NCI-H748 (cell line): ENCODE measurements around the gene E2F4.

Experiments used
- DNase-seq: peaks from one replicate; lab custom pipeline; 2025; ENCODE audit not compliant: unreplicated experiment; lab: John Stamatoyannopoulos, UW

The E2F4 gene

DNA sequence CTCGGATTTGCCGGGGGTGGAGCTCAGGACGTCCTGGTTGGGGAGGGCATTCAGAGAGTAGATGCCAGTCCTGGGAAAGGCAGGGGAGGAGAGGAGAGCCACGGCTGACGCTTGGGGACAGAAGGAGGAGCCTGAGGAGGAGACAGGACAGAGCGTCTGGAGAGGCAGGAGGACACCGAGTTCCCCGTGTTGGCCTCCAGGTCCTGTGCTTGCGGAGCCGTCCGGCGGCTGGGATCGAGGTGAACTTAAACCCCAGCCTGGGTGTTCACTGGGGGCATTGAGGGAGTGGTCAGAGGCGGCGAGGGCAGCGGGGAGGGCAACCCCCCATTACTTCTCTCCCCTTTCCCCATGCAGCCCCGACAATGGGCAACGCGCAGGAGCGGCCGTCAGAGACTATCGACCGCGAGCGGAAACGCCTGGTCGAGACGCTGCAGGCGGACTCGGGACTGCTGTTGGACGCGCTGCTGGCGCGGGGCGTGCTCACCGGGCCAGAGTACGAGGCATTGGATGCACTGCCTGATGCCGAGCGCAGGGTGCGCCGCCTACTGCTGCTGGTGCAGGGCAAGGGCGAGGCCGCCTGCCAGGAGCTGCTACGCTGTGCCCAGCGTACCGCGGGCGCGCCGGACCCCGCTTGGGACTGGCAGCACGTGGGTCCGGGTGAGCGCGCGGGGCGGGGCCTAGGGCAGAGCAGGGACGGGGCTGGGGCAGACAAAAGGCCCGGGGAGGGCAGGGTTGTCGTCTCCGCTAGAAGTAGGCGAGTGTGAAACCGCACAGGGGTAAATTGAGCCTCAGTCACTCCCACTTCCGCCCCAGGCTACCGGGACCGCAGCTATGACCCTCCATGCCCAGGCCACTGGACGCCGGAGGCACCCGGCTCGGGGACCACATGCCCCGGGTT lies 17.9 kb upstream of the E2F4 start:
- DNase-seq: peak; percentile 86

DNA sequence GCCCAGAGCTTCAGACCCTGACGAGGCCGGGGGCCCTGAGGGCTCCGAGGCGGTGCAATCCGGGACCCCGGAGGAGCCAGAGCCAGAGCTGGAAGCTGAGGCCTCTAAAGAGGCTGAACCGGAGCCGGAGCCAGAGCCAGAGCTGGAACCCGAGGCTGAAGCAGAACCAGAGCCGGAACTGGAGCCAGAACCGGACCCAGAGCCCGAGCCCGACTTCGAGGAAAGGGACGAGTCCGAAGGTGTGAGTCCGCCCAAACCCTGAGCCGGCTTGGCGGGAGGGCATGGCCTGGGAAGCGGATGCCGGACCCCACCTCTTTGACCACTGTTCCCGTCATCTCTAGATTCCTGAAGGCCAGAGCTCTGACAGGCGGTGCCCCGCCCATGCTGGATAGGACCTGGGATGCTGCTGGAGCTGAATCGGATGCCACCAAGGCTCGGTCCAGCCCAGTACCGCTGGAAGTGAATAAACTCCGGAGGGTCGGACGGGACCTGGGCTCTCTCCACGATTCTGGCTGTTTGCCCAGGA lies 17.2 kb upstream of the E2F4 start:
- no peak for DNase-seq

DNA sequence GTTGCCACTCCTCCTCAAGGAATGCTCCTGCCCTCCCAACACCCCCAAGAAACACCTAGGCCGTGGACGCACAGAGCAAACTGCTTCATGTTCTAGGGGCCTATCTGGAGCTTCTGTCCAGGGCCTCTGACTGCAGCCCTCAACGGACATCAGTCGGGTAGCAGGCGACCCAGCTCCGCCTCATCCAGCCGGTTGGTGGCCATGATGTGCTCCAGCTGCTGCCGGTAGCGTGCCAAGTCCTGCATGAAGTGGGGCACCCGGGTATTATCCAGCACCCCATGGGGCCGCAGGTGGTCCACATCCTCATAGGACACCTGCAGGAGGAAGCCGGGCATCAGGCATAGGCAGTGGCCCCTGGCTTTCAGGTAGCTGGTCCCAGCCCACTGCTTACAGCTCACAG lies 15.3 kb upstream of the E2F4 start:
- no peak for DNase-seq

DNA sequence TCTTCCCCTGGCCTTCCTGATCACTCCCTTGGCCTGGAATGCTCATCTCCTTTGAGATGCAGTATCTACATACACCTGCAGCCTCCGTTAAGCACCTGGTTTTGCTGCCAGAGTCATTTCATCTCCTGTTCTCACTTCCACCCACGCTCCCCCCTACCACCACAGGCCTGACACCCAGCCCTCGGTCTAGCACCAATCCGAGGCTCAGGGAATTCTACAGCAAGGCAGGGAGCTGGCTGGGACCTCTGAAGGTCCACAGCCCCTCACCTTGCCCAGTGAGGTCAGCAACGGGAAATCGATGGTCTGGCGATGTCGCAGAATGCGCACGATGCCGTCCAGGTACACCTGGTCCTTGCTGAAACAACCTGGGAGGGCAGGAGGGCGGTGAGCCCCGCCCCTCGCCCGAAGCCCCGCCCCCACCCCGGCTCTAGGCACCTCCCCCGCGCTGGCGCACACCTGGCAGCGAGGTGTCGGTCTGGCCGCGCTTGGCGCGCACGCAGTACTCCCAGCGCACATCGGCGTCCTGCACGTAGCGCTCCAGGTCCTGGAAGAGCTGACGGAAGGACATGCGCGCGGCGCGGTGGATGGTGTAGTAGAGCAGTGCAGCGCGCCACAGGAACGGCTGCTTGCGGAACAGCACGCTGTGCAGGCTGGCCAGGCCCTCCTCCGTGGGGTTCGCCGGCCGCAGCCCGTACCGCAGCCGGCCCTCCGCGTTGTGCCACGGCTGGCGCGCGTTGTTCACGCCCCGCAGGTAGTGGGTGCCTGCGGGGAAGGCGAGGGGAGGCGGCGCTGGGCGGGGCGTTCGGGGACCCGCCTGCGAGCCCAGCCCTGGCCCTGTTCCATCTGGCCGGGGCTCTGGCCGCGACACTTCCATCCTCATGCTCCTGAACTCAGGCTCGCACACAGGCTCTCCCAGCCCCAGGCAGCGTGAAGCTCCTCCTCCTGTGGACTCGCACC lies 13.9 kb upstream of the E2F4 start:
- DNase-seq: peak; percentile 95

DNA sequence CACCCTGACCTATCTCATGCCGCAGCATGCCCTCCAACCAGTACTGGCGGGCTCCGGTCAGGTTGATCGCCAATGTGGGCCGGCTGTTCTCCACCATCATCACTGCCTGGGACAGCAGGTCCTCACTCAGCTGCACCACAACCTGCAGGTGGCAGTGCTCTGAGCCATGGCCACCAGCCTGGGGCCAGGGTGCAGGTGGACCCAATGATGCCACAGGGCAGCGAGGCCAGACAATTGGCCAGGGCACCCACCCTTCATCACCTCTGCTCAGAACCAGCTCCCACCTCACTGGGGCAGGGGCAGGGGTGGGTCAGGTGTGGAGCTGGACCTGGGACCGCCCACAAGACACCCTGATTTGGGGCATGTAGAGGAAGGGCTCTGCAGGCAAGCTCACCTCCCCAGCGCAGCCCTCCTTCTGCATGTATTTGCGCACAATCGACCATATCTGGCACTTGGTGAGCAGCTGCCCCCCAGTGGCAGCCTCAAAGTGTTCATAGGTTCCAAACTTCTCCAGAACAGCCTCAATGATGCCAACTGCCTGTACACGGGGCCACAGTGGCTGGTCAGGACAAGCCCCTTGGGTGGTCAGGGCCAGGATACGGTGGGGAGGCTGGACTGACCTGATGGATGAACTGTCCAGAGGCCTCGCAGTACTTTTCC lies 12.4 kb upstream of the E2F4 start:
- peak; percentile 3 for DNase-seq

DNA sequence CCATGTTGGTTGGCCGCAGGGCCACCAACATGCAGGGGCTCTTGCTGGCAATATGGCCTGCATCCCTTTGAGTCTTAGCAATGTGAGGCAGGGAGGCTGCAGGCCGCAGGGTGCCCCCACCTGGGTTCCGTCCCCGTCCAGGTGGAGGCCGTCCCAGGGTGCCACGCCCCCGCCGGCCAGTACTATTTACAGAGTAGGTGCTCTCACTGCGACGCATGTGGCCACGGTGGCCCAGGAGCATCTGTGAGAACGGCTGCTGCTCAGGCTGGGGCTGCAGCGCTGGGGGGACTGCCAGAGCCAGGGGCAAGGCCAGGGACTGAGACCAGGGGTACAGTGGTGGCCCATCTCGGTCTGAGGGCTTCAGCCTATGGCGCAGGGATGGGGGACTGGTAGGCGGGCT lies 11.8 kb upstream of the E2F4 start:
- DNase-seq: no peak

DNA sequence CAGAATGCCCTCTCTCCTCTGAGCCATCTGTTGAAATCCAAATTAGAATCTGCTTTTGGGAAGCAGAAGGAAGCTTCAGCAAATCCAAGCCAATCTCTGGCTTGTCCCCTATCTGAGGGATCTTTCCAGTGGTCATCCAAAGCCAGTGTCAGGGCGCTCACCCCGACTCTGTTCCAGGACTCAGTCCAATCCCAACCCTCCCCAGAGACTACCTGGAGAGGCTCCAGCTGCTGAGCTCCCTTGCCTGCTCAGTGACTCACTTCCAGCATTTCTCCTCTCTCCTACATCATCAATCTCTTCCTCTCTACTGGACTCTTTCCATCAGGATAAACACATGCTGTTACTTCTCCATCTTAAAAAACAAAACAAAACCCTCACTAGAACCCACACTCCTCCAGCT lies 10.6 kb upstream of the E2F4 start:
- no peak for DNase-seq

DNA sequence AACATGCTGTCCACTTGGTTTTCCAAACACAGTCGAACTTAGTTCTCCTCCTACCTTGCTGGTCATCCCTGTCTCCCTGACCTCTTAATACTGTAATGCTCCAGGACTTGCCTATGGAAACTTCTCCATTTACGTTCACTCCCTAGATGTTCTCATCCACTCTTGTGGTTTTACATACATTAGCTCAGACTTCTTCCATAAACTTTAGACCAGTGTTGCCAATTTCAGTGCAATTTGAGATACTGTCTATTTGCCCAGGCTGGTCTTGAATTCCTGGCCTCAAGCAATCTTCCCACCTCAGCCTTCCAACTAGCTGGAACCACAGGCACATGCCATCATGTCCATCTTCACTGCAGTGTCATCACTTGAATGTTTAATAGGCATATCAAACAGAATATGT lies 9.7 kb upstream of the E2F4 start:
- no peak for DNase-seq

DNA sequence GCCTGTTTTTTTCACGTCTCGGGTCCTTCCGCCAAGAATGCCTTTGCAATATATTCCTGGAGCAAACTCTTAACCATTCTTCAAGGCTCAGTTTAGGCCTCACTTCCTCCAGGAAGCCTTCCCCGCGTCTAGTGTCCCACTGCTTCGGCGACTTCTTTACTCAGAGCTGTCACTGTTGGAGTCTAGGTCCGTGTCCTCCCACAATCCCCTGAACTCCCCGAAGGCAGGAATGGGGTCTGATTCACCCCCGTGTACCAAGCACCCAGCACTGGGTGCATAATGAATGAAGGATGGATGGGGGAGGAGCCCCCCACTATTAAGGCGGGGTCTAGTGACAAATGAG lies 8.7 kb upstream of the E2F4 start:
- no peak for DNase-seq

DNA sequence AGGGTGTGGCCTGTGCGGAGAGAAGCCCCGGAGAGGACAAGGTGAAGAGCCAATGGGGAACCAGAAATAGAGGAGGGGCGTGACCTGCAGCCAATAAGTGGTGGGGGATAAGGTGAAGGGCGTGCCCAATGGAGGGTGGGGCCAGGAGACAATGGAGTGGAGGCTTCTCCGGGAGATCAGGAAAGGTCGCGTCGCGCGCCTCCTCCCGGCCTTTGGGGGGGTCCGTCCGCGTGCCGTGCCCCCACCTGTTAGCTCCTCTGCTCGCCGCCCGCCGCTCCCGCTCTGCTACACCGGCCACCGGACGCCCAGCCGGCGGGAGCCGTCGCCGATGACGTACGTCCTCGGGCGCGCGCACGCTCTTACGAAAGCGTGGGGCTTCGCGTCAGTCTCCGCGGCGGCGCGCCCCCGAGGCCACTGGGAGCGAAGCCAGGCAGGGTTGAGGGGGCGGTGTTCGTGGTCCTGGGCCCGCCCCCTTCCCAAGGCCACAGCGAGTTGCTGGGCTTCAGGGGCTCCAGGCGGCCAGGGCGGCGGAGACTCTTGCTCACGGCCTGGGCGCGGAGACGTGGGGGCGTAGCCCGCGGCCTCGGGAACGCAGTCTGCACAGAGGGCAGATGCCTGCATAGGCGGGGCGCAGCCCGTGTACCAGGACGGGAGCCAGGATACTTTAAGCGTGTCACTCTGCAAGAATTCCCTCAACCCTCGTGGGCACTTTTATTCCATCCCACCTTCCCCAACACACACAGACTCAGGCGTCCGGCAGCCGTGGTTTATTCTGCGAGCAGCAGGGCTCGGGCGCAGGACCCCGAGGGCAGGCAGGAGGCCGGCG lies 8.1 kb upstream of the E2F4 start, which contains the start of gene MATCAP1:
MATCAP1 (minus strand) TSS at position 337 of the 826 bp plus-strand sequence. CDS start 3,353 bp downstream, outside the sequence.
- DNase-seq: peak; percentile 96

DNA sequence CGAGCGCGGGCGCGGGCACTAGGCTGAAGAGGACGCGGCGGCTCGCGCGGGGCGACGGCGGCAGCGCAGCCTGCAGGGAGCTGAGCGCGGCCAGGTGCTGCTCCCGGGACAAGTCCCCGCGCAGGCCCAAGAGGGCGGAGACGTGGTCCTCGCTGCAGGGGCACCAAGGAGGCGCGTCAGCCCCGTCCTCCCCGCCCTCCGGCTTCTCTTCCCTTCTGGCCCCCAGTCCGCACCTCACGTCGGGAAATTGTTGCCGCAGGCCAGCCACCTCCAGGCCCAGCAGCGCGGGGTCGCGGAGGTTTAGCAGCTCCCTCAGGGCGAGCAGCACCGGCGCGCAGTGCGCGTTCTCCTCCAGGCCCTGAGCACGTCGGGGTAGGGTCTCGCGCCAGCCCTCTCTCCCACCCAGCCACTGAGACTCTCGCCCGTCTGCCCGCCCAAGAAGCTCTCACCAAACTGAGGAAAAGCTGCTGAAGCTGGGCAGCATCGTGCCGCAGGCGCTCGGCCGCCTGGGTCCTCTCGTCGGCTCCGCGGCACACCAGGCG lies 7.4 kb upstream of the E2F4 start:
- peak; percentile 68 for DNase-seq

DNA sequence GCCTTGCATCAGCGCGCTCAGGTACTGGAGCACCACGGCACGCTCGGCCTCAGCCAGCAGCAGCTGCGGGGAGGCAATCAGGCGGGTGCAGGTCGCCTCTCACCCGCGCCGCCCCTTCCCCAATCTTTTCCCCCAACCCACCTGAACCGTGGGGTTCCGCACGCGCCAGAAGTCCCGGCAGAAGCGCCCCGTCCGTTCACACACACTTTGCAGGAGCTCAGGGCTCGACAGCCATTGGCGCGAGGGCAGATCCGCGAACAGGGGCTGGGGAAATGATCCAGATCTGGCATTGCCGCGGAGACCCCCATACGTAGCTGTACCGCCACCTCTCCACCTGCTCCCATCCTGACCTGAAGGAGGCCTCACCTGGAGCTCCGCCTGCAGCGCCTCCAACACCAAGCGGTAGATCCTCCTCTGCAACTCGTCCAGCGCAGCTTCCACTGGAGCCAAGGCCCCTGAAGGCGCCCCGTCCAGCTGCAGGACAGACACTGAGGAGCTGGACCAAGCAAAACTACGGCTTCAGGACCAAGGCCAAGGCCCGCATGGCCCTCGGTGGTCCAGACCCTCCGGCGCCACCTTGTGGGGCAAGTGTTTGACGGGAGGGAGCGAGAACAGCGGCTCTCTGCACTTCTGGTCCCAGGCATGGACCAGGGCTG lies 6.8 kb upstream of the E2F4 start:
- peak; percentile 78 for DNase-seq

DNA sequence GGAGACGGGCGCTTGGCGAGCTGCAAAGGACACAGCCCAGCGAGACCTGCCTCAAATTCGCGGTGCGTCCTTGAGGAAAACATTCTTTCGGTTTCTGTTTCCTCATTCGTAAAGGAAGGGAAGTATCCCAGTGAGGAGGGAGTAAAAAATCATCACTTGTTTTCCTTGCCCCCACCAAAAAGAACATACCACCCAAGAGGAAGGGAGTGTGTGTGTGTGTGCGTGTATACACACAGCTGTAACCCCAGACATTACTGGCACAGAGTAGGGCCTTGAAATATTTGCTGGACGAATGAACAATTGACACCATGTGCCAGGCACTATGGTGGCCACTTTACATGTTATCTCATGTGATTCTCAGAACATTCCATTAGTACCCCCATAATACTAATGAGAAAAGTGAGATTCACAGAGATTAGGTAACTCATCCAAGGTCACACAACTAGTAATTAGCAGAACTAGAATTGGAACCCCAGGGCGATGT lies 6.3 kb upstream of the E2F4 start:
- no peak for DNase-seq

DNA sequence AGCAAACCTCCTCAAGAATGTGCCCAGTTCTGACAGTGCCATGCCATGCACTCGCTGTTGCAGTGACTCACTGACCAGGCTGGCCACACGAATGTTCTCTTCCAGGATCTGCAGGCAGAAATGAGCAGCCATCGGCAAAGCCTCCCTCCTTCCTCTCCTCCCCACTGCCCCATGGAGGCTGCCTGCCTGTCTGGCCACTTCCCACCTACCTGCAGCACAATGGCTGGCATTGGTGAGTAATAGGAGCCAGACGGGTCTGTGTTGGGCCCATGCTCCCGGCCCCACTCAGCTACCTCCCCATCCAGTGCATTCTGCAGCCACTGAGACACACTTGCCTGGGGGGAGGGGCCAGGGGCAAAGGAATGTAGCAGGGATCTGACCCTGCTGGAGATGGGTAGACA lies 5.4 kb upstream of the E2F4 start:
- no peak for DNase-seq

DNA sequence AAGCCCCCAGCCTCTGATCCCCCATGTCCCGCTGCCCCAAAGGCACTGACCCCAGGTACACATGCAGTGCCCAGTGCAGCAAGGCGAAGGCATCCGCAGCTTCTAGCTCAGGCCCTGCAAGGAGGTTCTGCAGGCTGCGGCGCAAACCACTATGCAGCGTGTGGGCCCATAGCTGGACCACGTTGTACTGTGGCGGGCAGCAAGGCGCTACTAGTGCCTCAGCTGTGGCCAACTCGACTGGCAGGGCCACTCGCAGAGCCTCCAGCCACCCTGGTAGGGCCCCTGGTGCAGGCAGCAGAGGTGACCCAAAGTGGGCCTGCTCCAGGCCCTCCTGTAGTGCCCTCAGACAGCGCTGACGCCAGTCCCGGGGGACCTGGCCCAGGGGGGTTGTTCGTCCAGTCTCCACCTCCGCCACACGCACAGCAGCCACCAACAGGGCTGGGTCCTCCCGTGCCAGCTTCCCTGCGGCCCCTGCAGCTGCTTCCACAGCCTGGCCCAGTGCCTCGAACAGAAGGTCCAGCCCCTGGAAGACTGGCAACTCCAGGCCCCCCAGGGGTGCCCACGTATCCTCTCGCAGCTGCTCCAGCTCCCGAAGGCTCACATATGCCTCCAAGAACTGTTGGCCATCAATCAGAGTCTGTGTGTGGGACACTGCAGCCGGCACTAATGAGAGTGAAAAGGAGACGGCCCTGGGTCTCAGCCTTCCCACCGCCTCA lies 4.6 kb upstream of the E2F4 start:
- no peak for DNase-seq

DNA sequence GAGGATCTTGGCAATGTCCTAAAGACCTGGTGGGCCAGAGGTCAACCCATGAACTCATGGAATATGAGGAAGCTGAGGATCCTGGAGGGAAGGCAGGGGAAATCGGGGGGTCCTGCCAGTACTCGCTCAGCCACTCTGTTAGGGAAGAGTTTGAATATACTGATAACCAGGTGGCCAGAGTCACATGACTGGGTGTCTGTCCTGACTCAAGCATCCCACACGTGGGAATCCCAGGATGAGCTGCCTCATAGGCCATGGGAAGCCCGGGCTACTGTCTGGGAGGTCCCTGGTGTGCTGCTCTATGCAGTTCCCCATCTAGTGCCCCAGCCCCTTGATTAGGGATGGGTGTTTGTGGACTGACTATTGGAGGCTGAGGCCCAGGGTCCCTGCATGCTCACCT lies 3.6 kb upstream of the E2F4 start:
- DNase-seq: no peak

DNA sequence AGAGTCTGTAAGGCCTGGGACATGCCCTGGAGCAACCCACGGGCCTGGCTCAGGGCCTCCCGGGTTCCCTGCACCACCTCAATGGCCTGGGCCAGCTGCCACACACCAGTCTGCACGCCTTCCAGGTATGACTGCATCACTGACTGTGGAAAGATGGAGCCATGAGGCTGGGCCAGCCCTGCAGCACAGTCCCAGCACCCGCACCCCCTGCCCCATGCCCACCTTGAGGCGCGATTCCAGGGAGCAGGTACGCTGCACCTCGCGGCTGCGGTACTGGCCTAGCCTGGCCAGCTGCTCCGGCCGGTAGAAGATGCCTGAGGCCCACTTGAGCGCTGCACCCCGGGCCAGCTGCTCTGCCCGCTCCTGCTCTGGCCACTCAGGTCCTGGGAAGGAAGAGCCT lies 3.2 kb upstream of the E2F4 start:
- DNase-seq: no peak

DNA sequence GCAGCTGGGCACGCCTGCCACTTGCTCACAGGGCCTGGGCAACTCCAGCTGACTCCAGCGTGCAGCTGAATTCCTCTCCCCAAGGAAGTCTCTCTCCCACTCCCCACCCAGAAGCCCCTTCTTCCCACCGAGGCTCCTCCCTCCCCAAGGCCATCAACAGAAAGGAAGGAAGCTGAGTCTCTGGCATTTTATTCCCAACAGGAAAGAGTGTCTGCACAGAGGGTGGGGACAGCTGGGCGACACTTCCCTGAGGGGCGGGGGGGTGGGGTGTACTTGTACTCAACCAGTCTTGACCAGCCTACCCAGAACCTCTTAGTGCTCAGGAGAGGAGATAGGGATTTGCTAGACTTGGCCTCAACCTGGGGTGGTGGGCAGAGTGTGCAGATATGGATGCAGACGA lies 1.9 kb upstream of the E2F4 start, which contains the start of gene EXOC3L1:
EXOC3L1 (minus strand) TSS at position 96 of the 400 bp plus-strand sequence. CDS start 460 bp downstream, outside the sequence.
- no peak for DNase-seq
